Regular cardiac myocyte (primary cell): ENCODE results near the gene CCR2. TPM values are rescaled to one million over a fixed set of nuclear protein-coding genes. Genes with fewer than 3 reads are reported as not detected.

Source experiments
- total RNA-seq: library from RNA; depleted of rRNA; stranded (reverse); fragments of >200 nt; gene quantifications from 2 replicates; pipeline ENCODE4 v1.2.3, GENCODE V29; 2014

Gene CCR2
- total RNA-seq: not detected in 2 replicates

DNA sequence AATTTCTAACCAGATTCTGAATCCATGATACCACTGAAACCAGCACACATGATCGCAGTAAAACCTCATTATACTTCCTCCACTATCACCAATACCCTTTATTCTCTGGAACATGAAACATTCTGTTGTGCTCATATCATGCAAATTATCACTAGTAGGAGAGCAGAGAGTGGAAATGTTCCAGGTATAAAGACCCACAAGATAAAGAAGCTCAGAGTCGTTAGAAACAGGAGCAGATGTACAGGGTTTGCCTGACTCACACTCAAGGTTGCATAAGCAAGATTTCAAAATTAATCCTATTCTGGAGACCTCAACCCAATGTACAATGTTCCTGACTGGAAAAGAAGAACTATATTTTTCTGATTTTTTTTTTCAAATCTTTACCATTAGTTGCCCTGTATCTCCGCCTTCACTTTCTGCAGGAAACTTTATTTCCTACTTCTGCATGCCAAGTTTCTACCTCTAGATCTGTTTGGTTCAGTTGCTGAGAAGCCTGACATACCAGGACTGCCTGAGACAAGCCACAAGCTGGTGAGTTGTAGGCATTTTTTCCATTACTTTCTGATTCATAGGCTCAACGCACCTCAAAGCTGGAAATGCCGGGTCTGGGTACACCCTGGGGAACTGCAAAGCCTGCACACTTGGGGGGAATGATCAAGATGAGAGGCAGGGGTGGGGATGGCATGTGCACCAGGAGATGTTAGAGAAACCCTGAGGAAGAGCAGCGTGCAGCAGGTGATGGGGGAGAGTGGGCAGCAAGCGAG lies at the start of gene CCR2:
Gene CCR2 (plus strand): TSS at position 465 of the 764 bp plus-strand sequence. CDS start 3,417 bp downstream, outside the sequence.

GRCh38 chr3:46370839-46371518 lies 17.1 kb downstream of the CCR2 start, which contains the start of gene CCR5:
Gene CCR5 (plus strand): TSS chr3:46370946. CDS start chr3:46372903, 1,957 bp downstream.

GRCh38 chr3:46406788-46407611 lies 53.1 kb downstream of the CCR2 start, which contains the start of the genes CCR5AS and CCRL2:
Gene CCR5AS (minus strand): TSS chr3:46407066.
Gene CCRL2 (plus strand): TSS chr3:46407259. CDS start chr3:46408080, 821 bp downstream.

Other genes with a start within 250 kb of the CCR2 start
- under 0.01 and 0.28 TPM in 2 replicates for gene CCR1, start 145.8 kb upstream of the CCR2 start, total RNA-seq
- gene CCR3, start 111.7 kb upstream of the CCR2 start, total RNA-seq: not detected in 2 replicates
- gene CCR5, start 16.8 kb downstream of the CCR2 start, total RNA-seq: not detected in 2 replicates
- gene CCRL2, start 53.1 kb downstream of the CCR2 start, total RNA-seq: 0.19 and 0.28 TPM in 2 replicates
- gene LTF, start 110.8 kb downstream of the CCR2 start, total RNA-seq: 0.38 and 2.0 TPM in 2 replicates
- gene RTP3, start 143.9 kb downstream of the CCR2 start, total RNA-seq: not detected in 2 replicates
- gene LRRC2, start 212.2 kb downstream of the CCR2 start, total RNA-seq: 3.6 and 5.4 TPM in 2 replicates